IPS-18a (cell line): ENCODE data around the gene AGXT2.

Experiments used
- H3K27ac ChIP-seq: one replicate; pipeline ENCODE4 v1.5.1; 2013; ENCODE audit warnings: low read length
- H3K27me3 ChIP-seq: one replicate; pipeline ENCODE4 v1.6.1; 2013; ENCODE audit warnings: mild to moderate bottlenecking, low read length; ENCODE audit not compliant: control insufficient read depth, insufficient read depth
- H3K36me3 ChIP-seq: one replicate; pipeline ENCODE4 v1.6.1; 2013; ENCODE audit warnings: low read depth, low read length; ENCODE audit not compliant: control insufficient read depth
- H3K4me1 ChIP-seq: one replicate; pipeline ENCODE4 v1.6.1; 2013; ENCODE audit warnings: low read depth, low read length; ENCODE audit not compliant: control insufficient read depth
- H3K4me3 ChIP-seq: one replicate; pipeline ENCODE4 v1.5.1; 2013; ENCODE audit warnings: low read length
- H3K9ac ChIP-seq: one replicate; pipeline ENCODE4 v1.6.1; 2013; ENCODE audit warnings: mild to moderate bottlenecking, low read length, moderate library complexity
- H3K9me3 ChIP-seq: one replicate; pipeline ENCODE4 v1.6.1; 2013; ENCODE audit warnings: low read depth, low read length; ENCODE audit not compliant: control insufficient read depth

The AGXT2 gene, protein sequence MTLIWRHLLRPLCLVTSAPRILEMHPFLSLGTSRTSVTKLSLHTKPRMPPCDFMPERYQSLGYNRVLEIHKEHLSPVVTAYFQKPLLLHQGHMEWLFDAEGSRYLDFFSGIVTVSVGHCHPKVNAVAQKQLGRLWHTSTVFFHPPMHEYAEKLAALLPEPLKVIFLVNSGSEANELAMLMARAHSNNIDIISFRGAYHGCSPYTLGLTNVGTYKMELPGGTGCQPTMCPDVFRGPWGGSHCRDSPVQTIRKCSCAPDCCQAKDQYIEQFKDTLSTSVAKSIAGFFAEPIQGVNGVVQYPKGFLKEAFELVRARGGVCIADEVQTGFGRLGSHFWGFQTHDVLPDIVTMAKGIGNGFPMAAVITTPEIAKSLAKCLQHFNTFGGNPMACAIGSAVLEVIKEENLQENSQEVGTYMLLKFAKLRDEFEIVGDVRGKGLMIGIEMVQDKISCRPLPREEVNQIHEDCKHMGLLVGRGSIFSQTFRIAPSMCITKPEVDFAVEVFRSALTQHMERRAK

DNA sequence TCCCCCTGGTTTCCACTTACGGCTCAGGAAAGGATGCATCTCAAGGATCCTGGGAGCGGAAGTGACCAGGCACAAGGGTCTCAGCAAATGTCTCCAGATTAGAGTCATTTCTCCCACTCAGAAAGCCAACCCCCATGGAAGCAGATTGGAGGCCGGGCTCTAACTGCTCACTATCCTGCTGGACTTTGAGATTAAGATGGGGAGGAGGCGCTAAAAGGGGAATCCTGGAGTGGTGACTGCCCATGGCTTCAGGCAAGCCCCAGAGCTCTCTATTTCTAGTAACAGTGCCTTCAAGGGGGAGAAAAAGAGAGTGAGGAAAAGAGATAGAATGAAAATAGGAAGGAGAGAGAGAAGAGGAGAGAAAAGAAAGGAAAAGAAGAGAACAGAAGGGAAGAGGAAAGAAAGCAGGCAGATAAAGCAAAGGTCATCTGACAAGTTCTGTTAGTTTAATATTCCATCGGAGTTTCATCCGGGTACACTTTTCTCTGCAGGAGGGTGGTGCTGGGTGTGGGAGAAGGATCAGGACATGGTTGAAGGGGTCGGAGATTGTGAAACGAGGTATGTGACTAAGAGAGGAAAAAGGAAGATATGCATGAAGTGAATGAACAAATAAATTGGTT lies at the start of gene AGXT2:
Gene AGXT2, minus strand, starts transcription at position 165 of the 620 bp plus-strand sequence. Its CDS starts 57 bp downstream, at position 108.
- Histone ChIP-seq H3K4me1 (peaks cover 2% of the 10 kb centered on the region), H3K36me3 (no peaks in the 10 kb centered on the region), H3K4me3 (no peak within 1 kb of the TSS), H3K27ac (no peak within 1 kb of the TSS), H3K9ac (no peak within 1 kb of the TSS), H3K9me3 (no peaks in the 10 kb centered on the region), H3K27me3 (no peaks in the 10 kb centered on the region)

DNA sequence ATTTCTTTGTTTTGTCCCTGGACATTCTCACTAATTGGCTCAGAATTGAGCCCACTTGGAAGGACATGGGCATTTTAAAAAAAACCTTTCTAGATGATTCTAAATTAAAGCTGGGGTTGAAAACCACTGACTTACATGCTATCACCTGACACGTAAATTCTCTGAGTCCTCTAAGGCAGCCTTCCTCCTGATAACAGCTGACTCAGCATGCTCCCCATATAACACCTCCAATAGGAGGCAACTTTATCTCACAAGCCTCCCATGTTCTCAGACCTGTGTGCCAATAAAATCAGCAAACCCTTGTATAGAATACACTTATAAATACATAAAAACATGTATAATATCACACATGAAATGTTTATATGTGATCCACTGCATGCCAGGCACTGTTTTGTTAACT lies 49.2 kb upstream of the AGXT2 start:
- H3K36me3 ChIP-seq = no peaks in the 10 kb centered on the region
- no peaks in the 10 kb centered on the region for H3K4me1 ChIP-seq
- no peak overlapping the region for H3K4me3 ChIP-seq
- H3K9ac ChIP-seq = no peak overlapping the region
- no peaks in the 10 kb centered on the region for H3K9me3 ChIP-seq
- H3K27ac ChIP-seq = no peak overlapping the region
- no peaks in the 10 kb centered on the region for H3K27me3 ChIP-seq

GRCh38 chr5:35096216-35096615 lies 48.5 kb upstream of the AGXT2 start:
- Histone ChIP-seq H3K9ac (no peak overlapping the region), H3K27ac (no peak overlapping the region), H3K27me3 (no peaks in the 10 kb centered on the region), H3K4me1 (no peaks in the 10 kb centered on the region), H3K9me3 (no peaks in the 10 kb centered on the region), H3K4me3 (no peak overlapping the region), H3K36me3 (no peaks in the 10 kb centered on the region)

DNA sequence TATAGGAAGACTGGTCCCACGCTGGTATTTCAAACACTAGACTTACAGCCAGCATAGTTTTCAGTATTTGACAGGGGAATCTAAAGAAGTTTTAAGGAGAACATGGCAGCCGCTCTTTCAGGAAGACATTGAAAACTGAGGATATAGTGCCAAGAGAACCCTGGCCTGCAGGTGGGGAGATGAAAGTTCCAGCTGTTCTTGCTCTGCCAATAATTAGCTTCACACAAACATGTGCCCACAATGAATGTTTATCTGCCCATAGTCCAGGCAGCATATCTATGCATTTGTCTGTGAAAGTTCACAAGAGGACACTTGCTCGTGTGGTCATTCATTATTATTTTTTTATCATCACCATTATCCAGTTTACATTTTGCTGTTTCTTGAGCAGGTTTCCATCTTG lies 47.6 kb upstream of the AGXT2 start:
- Histone ChIP-seq H3K27me3 (no peaks in the 10 kb centered on the region), H3K36me3 (no peaks in the 10 kb centered on the region), H3K9me3 (no peaks in the 10 kb centered on the region), H3K4me3 (no peak overlapping the region), H3K4me1 (no peaks in the 10 kb centered on the region), H3K9ac (no peak overlapping the region), H3K27ac (no peak overlapping the region)

DNA sequence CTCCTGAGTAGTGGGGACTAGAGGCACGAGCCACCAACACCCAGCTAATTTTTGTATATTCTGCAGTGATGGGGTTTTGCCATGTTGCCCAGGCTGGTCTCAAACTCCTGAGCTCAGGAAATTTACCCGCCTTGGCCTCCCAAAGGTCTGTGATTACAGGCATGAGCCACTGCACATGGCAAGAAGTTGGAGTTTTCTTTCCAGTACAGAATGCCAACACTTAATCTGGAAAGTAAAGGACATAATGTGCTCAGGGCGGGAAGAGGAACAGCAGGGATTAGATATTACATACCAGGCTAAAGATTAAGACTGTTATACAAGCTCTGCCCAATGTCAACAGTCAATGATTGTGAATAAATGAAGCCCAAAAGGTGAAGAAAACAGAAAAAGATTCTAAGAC lies 47.2 kb upstream of the AGXT2 start:
- Histone ChIP-seq H3K27ac (no peak overlapping the region), H3K9ac (no peak overlapping the region), H3K9me3 (no peaks in the 10 kb centered on the region), H3K36me3 (no peaks in the 10 kb centered on the region), H3K4me1 (no peaks in the 10 kb centered on the region), H3K4me3 (no peak overlapping the region), H3K27me3 (no peaks in the 10 kb centered on the region)

GRCh38 chr5:35092703-35093102 lies 45.0 kb upstream of the AGXT2 start:
- Histone ChIP-seq H3K36me3 (no peaks in the 10 kb centered on the region), H3K4me1 (no peaks in the 10 kb centered on the region), H3K9me3 (no peaks in the 10 kb centered on the region), H3K4me3 (no peak overlapping the region), H3K27ac (no peak overlapping the region), H3K9ac (no peak overlapping the region), H3K27me3 (no peaks in the 10 kb centered on the region)

- Histone ChIP-seq H3K27me3 (no peaks in the 10 kb centered on the region), H3K9ac (no peak overlapping the region), H3K27ac (no peak overlapping the region), H3K9me3 (no peaks in the 10 kb centered on the region), H3K4me1 (no peaks in the 10 kb centered on the region), H3K36me3 (no peaks in the 10 kb centered on the region), H3K4me3 (no peak overlapping the region)
Measured at GRCh38 chr5:35091704-35092103, 44.0 kb upstream of the AGXT2 start.

DNA sequence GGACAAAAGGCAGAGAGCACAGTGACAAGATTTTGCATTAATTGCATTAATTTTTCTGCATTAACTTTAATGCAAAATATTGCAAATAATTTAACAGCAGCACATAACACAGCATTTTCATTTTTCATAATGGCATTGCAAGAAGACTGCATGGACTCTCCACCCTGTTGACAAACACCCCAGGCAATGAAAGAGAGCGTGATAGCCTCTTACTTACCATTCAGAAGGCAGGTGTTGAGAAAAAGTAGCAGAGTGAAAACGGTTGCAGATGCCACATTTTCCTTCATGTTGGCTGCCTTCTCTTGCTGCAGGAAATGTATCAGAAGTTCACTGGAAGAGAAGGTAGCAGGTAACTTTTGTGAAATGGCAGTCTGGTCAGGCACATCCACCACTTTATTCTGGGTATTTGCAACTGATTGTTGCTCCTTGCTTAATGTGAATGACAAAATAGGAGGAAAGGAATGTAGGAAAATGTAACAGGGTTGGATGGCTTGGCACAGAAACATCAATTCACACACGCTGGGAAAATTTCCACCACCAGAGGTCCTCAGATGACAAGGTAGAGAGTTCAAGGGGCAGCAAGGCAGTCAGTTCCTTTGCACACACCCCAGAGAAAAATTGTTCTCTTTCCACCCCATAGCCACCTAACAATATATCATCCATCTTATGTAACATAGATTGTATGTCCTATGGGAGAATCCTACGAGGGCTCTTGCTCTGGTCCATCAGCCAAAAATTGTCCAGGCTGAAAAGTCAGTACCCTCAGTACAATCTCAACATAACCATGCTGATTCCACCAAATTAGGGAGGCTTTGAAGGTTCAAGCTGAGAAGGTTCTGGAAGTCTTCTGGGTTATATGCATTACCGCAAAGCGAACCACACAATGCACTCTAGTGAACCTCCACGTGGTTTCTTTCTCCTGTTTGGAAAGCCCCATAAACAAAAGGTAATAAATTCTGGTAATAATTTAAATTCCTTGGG lies 41.9 kb upstream of the AGXT2 start:
- Histone ChIP-seq H3K4me3 (no peak overlapping the region), H3K27ac (no peak overlapping the region), H3K27me3 (no peaks in the 10 kb centered on the region), H3K36me3 (no peaks in the 10 kb centered on the region), H3K9me3 (no peaks in the 10 kb centered on the region), H3K4me1 (no peaks in the 10 kb centered on the region), H3K9ac (no peak overlapping the region)

GRCh38 chr5:35087991-35088390 lies 40.2 kb upstream of the AGXT2 start:
- Histone ChIP-seq H3K36me3 (no peaks in the 10 kb centered on the region), H3K9me3 (no peaks in the 10 kb centered on the region), H3K27ac (no peak overlapping the region), H3K4me3 (no peak overlapping the region), H3K4me1 (no peaks in the 10 kb centered on the region), H3K9ac (no peak overlapping the region), H3K27me3 (no peaks in the 10 kb centered on the region)

- Histone ChIP-seq H3K9me3 (no peaks in the 10 kb centered on the region), H3K27ac (no peak overlapping the region), H3K9ac (no peak overlapping the region), H3K36me3 (no peaks in the 10 kb centered on the region), H3K4me3 (no peak overlapping the region), H3K4me1 (no peaks in the 10 kb centered on the region), H3K27me3 (no peaks in the 10 kb centered on the region)
Measured at GRCh38 chr5:35083150-35083549, 35.4 kb upstream of the AGXT2 start.

DNA sequence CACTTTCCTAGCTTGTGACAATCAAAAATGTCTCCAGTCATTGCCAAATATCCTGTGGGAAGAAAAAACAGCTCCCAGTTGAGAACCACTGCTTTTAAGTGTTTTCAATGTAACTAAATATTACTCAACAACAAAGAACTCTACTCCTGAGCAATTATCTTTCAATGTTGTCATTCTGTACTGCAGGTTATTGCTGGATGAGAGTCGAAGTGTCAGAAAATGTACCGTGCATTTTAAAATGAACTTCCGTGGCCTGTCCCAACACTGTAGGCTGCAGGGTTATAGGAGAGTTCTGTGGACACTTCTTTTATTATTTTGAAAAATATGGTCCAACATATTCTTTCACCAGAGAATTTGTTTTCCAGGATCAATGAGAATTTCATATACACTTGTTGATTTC lies 34.8 kb upstream of the AGXT2 start:
- no peaks in the 10 kb centered on the region for H3K9me3 ChIP-seq
- H3K27me3 ChIP-seq = no peaks in the 10 kb centered on the region
- no peak overlapping the region for H3K9ac ChIP-seq
- H3K36me3 ChIP-seq = no peaks in the 10 kb centered on the region
- no peak overlapping the region for H3K27ac ChIP-seq
- H3K4me3 ChIP-seq = no peak overlapping the region
- H3K4me1 ChIP-seq = no peaks in the 10 kb centered on the region
